Skeletal muscle tissue (tissue), 4 donors: ENCODE data around the gene OSBPL9. TPM values are rescaled to one million over a fixed set of nuclear protein-coding genes. Genes with fewer than 3 reads are reported as not detected.
A peak's percentile ranks its signal among the peaks of the same experiment; 100 is the strongest.

Experiments used
- H3K27ac ChIP-seq: one replicate; pipeline ENCODE4 v1.7.0; 2013; ENCODE audit warnings: mild to moderate bottlenecking, low read depth, low read length, inconsistent platforms
- H3K27me3 ChIP-seq, 3 donors: one replicate each; pipeline ENCODE4 v1.7.0; 2013; ENCODE audit warnings: low read length in 3 of 3; ENCODE audit not compliant: control insufficient read depth in 3 of 3, insufficient read depth in 3 of 3
- H3K36me3 ChIP-seq, 3 donors: one replicate each; pipeline ENCODE4 v1.7.0; 2013; ENCODE audit warnings: low read length in 3 of 3; ENCODE audit not compliant: control insufficient read depth in 3 of 3, insufficient read depth in 3 of 3
- H3K4me1 ChIP-seq, 3 donors: one replicate each; pipeline ENCODE4 v1.7.0; 2013; ENCODE audit warnings: low read length in 3 of 3, mild to moderate bottlenecking in 3 of 3; ENCODE audit not compliant: control insufficient read depth in 3 of 3, insufficient read depth in 3 of 3
- H3K4me3 ChIP-seq, 3 donors: one replicate each; pipeline ENCODE4 v1.7.0; 2013; ENCODE audit warnings: low read length in 3 of 3
- H3K9ac ChIP-seq, 3 donors: one replicate each; pipeline ENCODE4 v1.7.0; 2013; ENCODE audit warnings: low read length in 3 of 3, mild to moderate bottlenecking in 3 of 3, moderate library complexity in 2 of 3, low read depth in 1 of 3
- H3K9me3 ChIP-seq, 3 donors: one replicate each; pipeline ENCODE4 v1.7.0; 2013; ENCODE audit warnings: low read length in 3 of 3; ENCODE audit not compliant: control insufficient read depth in 3 of 3
- total RNA-seq: library from RNA; depleted of rRNA; stranded (reverse); fragments of >200 nt; gene quantifications from one replicate; pipeline ENCODE4 v1.2.3, GENCODE V29; 2014
- donor health status: Osteomylitis.

Gene OSBPL9
- total RNA-seq, 1 donor from 2014 or later: 80.9 TPM

GRCh38 chr1:51656374-51656773, 39.5 kb downstream of the OSBPL9 start:
- Histone ChIP-seq H3K27me3 (no peaks in the 10 kb centered on the region), H3K4me1 (peaks cover 18 to 33% (median 21%) of the 10 kb centered on the region in 3 donors), H3K4me3 (no peak overlapping the region), H3K27ac (no peak overlapping the region), H3K36me3 (peaks cover 0 to 8% (median 7%) of the 10 kb centered on the region in 3 donors), H3K9ac (no peak overlapping the region), H3K9me3 (no peaks in the 10 kb centered on the region)

GRCh38 chr1:51660580-51660979, 43.7 kb downstream of the OSBPL9 start:
- no peaks in the 10 kb centered on the region for H3K27me3 ChIP-seq
- H3K36me3 ChIP-seq: peaks cover 0 to 3% (median under 1%) of the 10 kb centered on the region in 3 donors
- peaks cover 19 to 27% (median 21%) of the 10 kb centered on the region in 3 donors for H3K4me1 ChIP-seq
- no peaks in the 10 kb centered on the region for H3K9me3 ChIP-seq
- peak overlapping the region; percentile 42 for H3K27ac ChIP-seq
- H3K9ac ChIP-seq: peak overlapping the region in 1 of 3 donors; percentile 21
- H3K4me3 ChIP-seq: peak overlapping the region in 1 of 3 donors; percentile 39

GRCh38 chr1:51661081-51661518, 44.2 kb downstream of the OSBPL9 start:
- Histone ChIP-seq H3K27ac (peak overlapping the region; percentile 42), H3K4me3 (peak overlapping the region in 1 of 3 donors; percentile 39), H3K4me1 (peaks cover 19 to 29% (median 26%) of the 10 kb centered on the region in 3 donors), H3K9me3 (no peaks in the 10 kb centered on the region), H3K27me3 (no peaks in the 10 kb centered on the region), H3K9ac (no peak overlapping the region), H3K36me3 (peaks cover 0 to 2% (median 0%) of the 10 kb centered on the region in 3 donors)

GRCh38 chr1:51663105-51663504, 46.2 kb downstream of the OSBPL9 start:
- H3K9me3 ChIP-seq: no peaks in the 10 kb centered on the region
- H3K27ac ChIP-seq: no peak overlapping the region
- H3K4me3 ChIP-seq: no peak overlapping the region
- H3K9ac ChIP-seq: no peak overlapping the region
- H3K27me3 ChIP-seq: no peaks in the 10 kb centered on the region
- peaks cover 30 to 39% (median 30%) of the 10 kb centered on the region in 3 donors for H3K4me1 ChIP-seq
- H3K36me3 ChIP-seq: no peaks in the 10 kb centered on the region

GRCh38 chr1:51663721-51664120, 46.8 kb downstream of the OSBPL9 start:
- Histone ChIP-seq H3K9ac (no peak overlapping the region), H3K27ac (no peak overlapping the region), H3K9me3 (no peaks in the 10 kb centered on the region), H3K4me1 (peaks cover 30 to 41% (median 33%) of the 10 kb centered on the region in 3 donors), H3K27me3 (no peaks in the 10 kb centered on the region), H3K4me3 (no peak overlapping the region), H3K36me3 (no peaks in the 10 kb centered on the region)

GRCh38 chr1:51664421-51665240, 47.7 kb downstream of the OSBPL9 start:
- peaks cover 31 to 50% (median 41%) of the 10 kb centered on the region in 3 donors for H3K4me1 ChIP-seq
- H3K27ac ChIP-seq: no peak overlapping the region
- H3K36me3 ChIP-seq: no peaks in the 10 kb centered on the region
- no peaks in the 10 kb centered on the region for H3K9me3 ChIP-seq
- H3K4me3 ChIP-seq: no peak overlapping the region
- no peak overlapping the region for H3K9ac ChIP-seq
- no peaks in the 10 kb centered on the region for H3K27me3 ChIP-seq

- Histone ChIP-seq H3K27ac (peak overlapping the region; percentile 62), H3K27me3 (no peaks in the 10 kb centered on the region), H3K4me1 (peaks cover 15 to 47% (median 34%) of the 10 kb centered on the region in 3 donors), H3K9ac (no peak overlapping the region), H3K4me3 (no peak overlapping the region), H3K9me3 (no peaks in the 10 kb centered on the region), H3K36me3 (no peaks in the 10 kb centered on the region)
Measured at GRCh38 chr1:51666478-51666877, 49.6 kb downstream of the OSBPL9 start.

GRCh38 chr1:51667561-51667960, 50.7 kb downstream of the OSBPL9 start:
- Histone ChIP-seq H3K9ac (no peak overlapping the region), H3K4me3 (no peak overlapping the region), H3K36me3 (no peaks in the 10 kb centered on the region), H3K27ac (peak overlapping the region; percentile 8), H3K9me3 (no peaks in the 10 kb centered on the region), H3K4me1 (peaks cover 9 to 39% (median 30%) of the 10 kb centered on the region in 3 donors), H3K27me3 (no peaks in the 10 kb centered on the region)

GRCh38 chr1:51669272-51669671, 52.4 kb downstream of the OSBPL9 start:
- Histone ChIP-seq H3K27ac (peak overlapping the region; percentile 7), H3K9me3 (no peaks in the 10 kb centered on the region), H3K4me1 (peaks cover 6 to 36% (median 28%) of the 10 kb centered on the region in 3 donors), H3K27me3 (no peaks in the 10 kb centered on the region), H3K4me3 (no peak overlapping the region), H3K9ac (peak overlapping the region in 1 of 3 donors; percentile 17), H3K36me3 (peaks cover 0 to 1% (median under 1%) of the 10 kb centered on the region in 3 donors)

GRCh38 chr1:51669816-51670215, 52.9 kb downstream of the OSBPL9 start:
- H3K36me3 ChIP-seq: peaks cover 0 to 5% (median 3%) of the 10 kb centered on the region in 3 donors
- H3K9ac ChIP-seq: no peak overlapping the region
- peaks cover 4 to 34% (median 28%) of the 10 kb centered on the region in 3 donors for H3K4me1 ChIP-seq
- H3K27ac ChIP-seq: no peak overlapping the region
- no peaks in the 10 kb centered on the region for H3K9me3 ChIP-seq
- H3K4me3 ChIP-seq: no peak overlapping the region
- H3K27me3 ChIP-seq: no peaks in the 10 kb centered on the region
